ENCODE results near the gene DGKI.

Gene DGKI

GRCh38 chr7:137652721-137653120 is 194.1 kb downstream of the DGKI start:
- no peak for DNase-seq (ENCODE audit: low spot score)

GRCh38 chr7:137647905-137648565 is 198.7 kb downstream of the DGKI start:
- no peak for DNase-seq (ENCODE audit: low spot score)

GRCh38 chr7:137642472-137642871 is 204.3 kb downstream of the DGKI start:
- DNase-seq (ENCODE audit: low spot score), result peak; percentile 13

GRCh38 chr7:137642031-137642430 is 204.7 kb downstream of the DGKI start:
- DNase-seq (ENCODE audit: low spot score), result no peak

- DNase-seq (ENCODE audit: low spot score), result no peak
Observed at GRCh38 chr7:137636376-137636775, 210.4 kb downstream of the DGKI start.

- DNase-seq (ENCODE audit: low spot score), result no peak
Observed at GRCh38 chr7:137635874-137636273, 210.9 kb downstream of the DGKI start.

- DNase-seq (ENCODE audit: low spot score), result no peak
Observed at GRCh38 chr7:137635132-137635531, 211.6 kb downstream of the DGKI start.

- no peak for DNase-seq (ENCODE audit: low spot score)
Observed at GRCh38 chr7:137634356-137634755, 212.4 kb downstream of the DGKI start.

GRCh38 chr7:137633133-137633532 is 213.6 kb downstream of the DGKI start:
- no peak for DNase-seq (ENCODE audit: low spot score)

GRCh38 chr7:137628216-137628615 is 218.6 kb downstream of the DGKI start:
- no peak for DNase-seq (ENCODE audit: low spot score)

- DNase-seq (ENCODE audit: low spot score), result peak; percentile 19
Observed at GRCh38 chr7:137626469-137627067, 220.2 kb downstream of the DGKI start.

GRCh38 chr7:137625197-137625596 is 221.6 kb downstream of the DGKI start:
- DNase-seq (ENCODE audit: low spot score), result no peak

GRCh38 chr7:137619181-137619580 is 227.6 kb downstream of the DGKI start:
- no peak for DNase-seq (ENCODE audit: low spot score)

GRCh38 chr7:137618748-137619147 is 228.0 kb downstream of the DGKI start:
- no peak for DNase-seq (ENCODE audit: low spot score)

GRCh38 chr7:137613006-137613525 is 233.7 kb downstream of the DGKI start:
- DNase-seq (ENCODE audit: low spot score), result no peak

- DNase-seq (ENCODE audit: low spot score), result no peak
Observed at GRCh38 chr7:137611606-137612005, 235.2 kb downstream of the DGKI start.

GRCh38 chr7:137609500-137609899 is 237.3 kb downstream of the DGKI start:
- DNase-seq (ENCODE audit: low spot score), result no peak

- peak; percentile 22 for DNase-seq (ENCODE audit: low spot score)
Observed at GRCh38 chr7:137606061-137606674, 240.6 kb downstream of the DGKI start.

GRCh38 chr7:137603043-137603442 is 243.7 kb downstream of the DGKI start:
- DNase-seq (ENCODE audit: low spot score), result no peak

- DNase-seq (ENCODE audit: low spot score), result no peak
Observed at GRCh38 chr7:137601642-137602041, 245.1 kb downstream of the DGKI start.

- no peak for DNase-seq (ENCODE audit: low spot score)
Observed at GRCh38 chr7:137597856-137598255, 248.9 kb downstream of the DGKI start.

- no peak for DNase-seq (ENCODE audit: low spot score)
Observed at GRCh38 chr7:137593115-137593711, 253.6 kb downstream of the DGKI start.
